GM21381 (cell line): ENCODE measurements around the gene PLD6.
"Not testable (repeated sequence)": the region's sequence is repeated elsewhere in the genome, so short reads cannot be mapped to it uniquely, and the experiment has no call there.

Experiments
- ATAC-seq: cut with Tn5 transposase; IDR thresholded peaks from one replicate; pipeline ENCODE4 v1.9.1; 2021; ENCODE audit warnings: mild to moderate bottlenecking, moderate library complexity; ENCODE audit not compliant: unreplicated experiment

Gene PLD6, protein sequence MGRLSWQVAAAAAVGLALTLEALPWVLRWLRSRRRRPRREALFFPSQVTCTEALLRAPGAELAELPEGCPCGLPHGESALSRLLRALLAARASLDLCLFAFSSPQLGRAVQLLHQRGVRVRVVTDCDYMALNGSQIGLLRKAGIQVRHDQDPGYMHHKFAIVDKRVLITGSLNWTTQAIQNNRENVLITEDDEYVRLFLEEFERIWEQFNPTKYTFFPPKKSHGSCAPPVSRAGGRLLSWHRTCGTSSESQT

DNA sequence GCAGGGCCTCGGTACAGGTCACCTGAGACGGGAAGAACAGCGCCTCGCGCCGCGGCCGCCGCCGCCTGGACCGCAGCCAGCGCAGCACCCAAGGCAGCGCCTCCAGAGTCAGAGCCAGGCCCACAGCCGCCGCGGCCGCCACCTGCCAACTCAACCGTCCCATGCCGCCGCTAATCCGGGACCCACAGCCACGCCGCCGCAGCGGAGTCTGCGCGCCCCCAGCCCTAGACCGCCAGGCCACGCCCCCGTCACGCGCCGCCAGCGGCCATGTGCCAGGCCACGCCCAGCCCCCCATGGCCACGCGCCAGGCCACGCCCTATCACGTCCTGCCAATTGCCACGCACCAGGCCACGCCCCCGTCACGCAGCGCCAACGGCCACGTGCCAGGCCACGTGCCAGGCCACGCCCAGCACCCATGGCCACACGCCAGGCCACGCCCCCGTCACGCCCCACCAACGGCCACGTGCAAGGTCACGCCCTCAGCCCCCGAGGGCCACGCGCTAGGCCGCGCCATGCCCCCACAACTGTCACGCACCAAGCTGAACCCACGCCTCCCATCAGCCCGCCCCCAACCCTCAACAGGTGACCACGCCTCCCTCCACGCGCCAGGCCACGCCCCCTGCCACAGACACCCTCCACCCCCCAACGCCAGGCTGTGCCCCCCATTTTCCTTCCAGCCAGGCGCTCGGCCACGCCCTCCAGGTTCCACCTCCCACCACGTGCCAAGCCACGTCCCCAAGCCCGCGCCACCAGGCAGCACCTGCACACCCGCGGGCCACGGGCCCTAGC is at the start of gene PLD6:
TSS of gene PLD6 (minus strand) at position 210 of the 789 bp plus-strand sequence. CDS start at position 163, 47 bp downstream.
- peak; percentile 45 for ATAC-seq

DNA sequence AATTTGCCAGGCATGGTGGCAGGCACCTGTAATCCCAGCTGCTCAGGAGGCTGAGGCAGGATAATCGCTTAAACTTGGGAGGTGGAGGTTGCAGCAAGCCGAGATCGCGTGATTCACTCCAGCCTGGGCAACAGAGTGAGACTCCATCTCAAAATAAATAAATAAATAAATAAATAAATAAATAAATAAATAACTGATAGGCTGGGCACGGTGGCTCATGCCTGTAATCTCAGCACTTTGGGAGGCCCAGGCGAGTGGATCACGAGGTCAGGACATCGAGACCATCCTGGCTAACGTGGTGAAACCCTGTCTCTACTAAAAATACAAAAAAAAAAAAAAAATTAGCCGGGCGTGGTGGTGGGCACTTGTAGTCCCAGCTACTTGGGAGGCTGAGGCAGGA is 49.6 kb upstream of the PLD6 start:
- ATAC-seq: not testable (repeated sequence)

DNA sequence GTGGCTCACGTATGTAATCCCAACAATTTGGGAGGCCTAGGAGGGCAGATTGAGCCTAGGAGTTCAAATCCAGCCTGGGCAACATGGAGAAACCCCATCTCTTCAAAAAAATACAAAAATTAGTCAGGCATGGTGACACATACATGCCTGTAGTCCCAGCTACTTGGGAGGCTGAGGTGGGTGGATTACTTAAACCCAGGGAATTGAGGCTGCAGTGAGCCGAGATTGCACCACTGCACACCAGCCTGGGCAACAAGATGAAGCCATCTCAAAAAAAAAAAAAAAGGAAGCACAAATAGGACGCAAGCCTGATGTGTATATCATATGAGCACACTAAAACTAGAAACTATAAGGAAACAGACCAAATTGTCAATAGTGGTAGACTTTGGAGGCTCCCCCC is 47.9 kb upstream of the PLD6 start:
- no peak for ATAC-seq

DNA sequence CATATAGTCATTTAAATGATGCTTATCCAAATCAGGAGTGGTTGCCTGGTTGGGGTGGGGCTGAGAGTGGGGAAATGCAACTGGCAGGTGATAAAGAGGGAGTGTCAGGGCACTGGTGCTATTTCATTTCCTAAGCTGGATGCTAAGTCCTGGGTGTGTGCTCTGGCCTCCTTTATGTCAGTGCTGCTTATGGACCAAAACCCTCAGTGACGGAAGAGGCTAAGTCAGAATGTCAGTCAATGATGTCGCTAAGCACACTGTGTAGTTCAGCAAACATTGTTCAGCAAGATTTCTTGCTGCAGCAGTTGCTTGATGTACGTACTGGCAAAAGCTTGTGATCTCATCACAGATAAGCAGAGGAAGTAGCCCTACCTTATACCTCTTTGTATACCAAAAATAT is 47.3 kb upstream of the PLD6 start:
- ATAC-seq: no peak

DNA sequence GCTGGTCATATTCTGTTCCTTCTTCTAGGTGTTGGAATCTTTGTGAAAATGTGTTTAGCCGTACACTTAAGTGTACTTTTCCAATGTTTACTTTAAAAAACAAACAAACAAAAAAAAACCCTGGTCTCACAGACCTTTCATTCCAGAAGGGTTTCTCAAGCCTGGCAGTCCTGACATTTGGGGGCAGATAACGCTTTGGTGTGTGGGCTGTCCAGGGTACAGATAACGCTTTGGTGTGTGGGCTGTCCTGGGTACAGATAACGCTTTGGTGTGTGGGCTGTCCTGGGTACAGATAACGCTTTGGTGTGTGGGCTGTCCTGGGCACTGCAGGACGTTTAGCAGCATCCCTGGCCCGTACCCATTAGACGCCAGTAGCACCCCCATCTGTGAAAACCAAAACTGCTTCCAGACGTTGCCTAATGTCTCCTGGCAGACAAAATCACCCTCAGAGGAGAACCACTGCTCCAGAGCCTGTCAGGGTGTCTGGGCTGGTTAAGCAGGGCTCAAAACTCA is 46.1 kb upstream of the PLD6 start:
- no peak for ATAC-seq

DNA sequence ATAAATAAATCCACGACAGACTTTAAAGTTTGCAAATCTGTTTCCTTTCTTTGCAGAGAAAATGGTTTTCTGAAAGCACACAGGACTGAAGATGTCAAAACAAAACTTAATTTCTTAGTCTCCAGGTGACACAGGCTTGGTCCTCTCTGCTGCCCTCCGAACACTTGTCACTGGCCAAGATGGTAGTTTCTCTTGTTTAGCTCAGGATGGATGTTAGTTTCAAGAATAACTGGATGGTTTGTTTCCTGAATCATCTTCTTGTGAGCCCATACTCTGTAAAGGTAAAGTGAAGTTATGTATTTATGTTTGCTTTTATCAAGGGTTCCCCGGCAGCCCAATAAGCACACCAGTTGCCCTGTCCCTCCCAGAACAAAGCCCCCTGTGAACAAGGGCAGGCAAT is 40.7 kb upstream of the PLD6 start:
- no peak for ATAC-seq

DNA sequence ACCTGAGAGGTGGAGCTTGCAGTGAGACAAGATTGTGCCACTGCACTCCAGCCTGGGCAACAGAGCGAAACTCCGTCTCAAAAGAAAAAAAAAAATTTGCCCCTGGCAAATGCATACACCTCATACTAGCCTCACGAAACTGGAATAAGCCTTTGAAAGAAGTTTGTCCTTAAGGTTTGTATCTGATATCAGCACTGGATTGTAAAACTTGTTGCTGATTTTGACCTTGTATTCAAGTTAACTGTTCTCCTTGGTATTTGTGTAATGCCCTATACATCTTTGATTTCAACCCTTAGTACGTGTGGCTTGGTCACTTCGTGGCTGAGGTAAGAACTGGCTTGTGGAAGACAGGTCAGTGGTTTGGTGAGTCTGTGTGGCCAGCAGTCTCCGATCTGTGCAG is 37.0 kb upstream of the PLD6 start:
- ATAC-seq: no peak

DNA sequence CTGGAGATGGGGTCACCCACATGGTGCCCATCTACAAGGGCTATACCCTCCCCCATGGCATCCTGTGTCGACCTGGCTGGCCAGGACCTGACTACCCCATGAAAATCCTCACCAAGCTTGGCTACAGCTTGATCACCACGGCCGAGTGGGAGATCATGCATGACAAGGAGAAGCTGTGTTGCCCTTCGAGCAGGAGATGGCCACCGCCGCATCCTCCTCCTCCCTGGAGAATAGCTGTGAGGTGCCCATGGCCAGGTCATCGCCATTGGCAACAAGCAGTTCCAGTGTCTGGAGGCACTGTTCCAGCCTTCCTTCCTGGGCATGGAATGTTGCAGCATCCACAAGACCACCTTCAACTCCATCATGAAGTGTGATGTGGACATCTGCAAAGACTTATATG is 36.1 kb upstream of the PLD6 start:
- no peak for ATAC-seq

DNA sequence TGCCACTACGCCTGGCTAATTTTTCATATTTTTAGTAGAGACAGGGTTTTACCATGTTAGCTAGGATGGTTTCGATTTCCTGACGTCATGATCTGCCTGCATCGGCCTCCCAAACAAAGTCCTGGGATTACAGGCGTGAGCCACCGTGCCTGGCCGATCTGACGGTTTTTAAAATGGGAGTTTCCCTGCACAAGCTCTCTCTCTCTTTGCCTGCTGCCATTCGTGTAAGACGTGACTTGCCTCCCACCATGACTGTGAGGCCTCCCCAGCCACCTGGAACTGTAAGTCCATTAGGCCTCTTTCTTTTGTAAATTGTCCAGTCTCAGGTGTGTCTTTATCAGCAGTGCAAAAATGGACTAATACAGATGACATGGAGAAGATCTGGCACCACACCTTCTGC is 35.5 kb upstream of the PLD6 start:
- no peak for ATAC-seq

DNA sequence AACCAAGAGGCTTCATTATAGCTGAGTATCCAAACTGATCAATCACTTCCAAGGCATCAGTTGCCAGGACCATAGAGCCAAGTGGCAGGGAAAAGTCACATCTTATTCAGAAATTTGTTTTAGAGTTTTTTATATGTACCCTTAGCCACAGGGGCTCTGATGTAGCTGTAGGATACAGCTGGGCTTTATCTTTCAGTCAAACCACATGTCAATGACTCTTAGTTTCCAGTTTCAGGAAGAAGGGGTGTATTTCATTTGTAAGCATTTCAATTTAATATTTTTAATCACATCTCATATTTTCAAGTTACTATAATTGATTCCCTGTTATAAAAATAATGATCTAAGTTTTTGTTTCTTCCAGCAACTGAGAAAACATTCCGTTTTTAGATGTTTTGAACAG is 33.7 kb upstream of the PLD6 start:
- no peak for ATAC-seq

DNA sequence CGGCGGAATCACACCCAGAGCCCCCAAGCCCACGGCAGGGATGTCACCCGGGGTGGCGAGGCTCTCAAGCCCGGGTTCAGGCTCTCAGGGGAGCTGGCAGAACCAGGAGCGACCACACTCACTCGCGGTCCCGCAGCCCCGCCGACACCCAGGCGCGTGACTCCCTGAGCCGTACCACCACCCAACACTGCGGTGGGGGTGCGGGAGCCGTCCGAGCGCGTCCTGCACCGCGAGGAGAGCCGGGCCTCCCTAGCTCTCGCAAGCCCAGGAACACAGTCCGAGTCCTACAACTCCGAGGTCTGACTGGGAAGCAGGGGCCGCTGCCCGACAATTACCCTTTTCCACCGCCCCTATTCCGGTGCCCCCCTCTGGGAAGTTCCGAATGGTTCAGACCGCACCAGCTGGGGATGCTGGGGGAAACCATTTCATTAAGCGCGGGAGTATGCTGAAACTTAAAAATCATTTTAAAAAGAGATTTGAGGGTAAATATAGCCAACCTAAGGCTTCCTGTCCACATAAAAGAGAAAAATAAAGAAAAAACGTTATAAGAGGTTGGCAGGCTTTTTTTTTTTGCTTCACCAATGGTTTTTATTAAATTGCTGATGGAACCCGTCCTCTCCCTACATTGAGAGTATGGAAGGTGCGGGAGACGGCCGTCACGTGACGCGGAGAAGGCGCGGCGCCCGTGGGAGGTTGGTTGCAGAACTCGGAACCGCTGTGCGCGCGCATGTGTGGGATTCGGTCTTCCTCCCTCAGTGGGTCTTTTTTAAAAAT is 31.1 kb upstream of the PLD6 start, which contains the start of gene FLCN:
TSS of gene FLCN (minus strand) at position 143 of the 774 bp plus-strand sequence. CDS start 9,031 bp downstream, outside the sequence.
- peak; percentile 78 for ATAC-seq

DNA sequence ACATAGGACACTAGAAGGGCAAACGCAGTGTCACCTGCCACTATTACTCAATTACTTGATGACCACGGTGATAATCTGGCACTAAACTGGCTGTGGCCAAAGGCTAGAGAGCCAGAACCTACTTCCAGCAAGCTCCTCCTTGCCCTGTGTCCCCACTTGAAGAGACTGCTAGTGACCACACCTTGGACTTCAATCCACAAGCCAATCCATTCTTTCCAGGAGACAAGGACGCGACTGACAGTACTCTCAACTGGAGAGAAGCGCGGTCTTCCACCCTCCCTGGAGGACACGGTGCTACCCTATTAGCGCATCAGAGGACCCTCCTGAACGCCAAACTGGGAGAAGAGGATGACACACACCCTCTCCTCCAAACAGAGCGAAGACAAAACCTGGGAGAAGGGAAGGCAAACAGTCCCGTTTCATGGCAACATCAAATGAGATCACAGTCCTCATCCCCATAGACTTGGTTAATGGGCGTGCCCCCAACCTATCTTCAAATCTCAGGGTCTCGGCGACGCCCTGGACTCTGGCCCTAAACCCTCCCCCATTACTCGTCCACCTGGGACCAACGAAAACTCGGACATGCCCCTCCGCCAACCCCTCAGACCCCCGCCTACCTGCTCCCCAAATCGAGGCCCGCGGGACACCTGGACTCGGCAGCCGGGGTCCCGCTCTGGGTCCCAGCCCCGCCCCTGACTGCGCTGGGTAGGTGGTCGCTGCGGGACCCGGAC is 30.3 kb upstream of the PLD6 start:
- ATAC-seq: peak; percentile 22

DNA sequence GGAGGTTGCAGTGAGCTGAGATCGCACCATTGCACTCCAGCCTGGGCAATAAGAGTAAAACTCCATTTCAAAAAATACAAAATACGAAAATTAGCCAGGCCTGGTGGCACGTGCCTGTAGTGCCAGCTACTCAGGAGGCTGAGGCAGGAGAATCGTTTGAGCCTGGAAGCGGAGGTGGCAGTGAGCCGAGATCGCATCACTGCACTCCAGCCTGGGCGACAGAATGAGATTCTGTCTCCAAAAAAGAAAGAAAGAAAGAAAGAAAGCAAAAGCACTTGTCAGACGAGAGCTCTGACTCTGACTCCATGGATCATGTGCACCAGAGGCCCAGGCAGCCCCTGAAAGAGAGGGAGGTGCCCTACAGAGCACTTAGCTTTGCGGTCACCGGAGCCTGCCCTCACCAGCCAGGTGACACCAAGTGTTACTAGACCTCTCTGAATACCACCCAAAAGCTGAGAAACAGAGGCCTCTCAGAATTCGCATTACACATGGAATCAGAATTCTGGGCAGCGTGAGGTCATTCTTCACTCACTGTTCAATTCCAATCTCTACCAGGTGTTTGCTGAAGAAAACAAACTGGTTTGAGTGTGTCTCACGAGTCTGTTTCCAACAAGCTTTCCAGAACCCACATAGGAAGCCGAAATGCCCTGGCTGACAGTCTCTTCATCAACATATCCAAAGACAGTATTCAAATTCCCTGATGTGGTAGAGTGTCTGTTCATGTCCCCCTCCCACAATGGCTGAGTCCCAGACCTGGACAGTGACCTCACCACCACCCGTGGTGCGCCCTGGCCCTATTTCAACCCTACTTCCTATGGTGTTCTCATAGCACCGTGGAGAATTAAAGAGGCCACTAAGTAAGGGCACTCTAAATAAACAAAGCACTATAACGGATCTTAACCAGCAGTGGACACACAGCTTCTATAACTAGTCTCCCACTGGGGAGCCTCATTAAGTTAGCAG is 29.4 kb upstream of the PLD6 start:
- no peak for ATAC-seq

DNA sequence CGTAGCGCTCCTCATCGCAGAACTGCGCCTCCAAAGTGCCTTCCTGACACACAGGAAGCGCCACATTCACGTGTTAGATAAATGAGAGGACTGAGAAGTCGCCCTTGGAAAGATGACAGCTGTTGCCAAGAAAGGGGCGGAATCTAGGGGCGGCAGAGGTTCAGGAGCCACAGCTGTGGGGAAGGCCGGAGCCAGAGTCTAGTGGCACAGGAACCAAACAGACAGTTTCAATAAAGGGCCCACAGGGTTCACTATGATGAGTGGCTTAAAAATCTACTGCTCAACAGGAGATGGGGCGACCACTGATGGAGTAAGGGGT is 26.1 kb upstream of the PLD6 start:
- ATAC-seq: no peak

DNA sequence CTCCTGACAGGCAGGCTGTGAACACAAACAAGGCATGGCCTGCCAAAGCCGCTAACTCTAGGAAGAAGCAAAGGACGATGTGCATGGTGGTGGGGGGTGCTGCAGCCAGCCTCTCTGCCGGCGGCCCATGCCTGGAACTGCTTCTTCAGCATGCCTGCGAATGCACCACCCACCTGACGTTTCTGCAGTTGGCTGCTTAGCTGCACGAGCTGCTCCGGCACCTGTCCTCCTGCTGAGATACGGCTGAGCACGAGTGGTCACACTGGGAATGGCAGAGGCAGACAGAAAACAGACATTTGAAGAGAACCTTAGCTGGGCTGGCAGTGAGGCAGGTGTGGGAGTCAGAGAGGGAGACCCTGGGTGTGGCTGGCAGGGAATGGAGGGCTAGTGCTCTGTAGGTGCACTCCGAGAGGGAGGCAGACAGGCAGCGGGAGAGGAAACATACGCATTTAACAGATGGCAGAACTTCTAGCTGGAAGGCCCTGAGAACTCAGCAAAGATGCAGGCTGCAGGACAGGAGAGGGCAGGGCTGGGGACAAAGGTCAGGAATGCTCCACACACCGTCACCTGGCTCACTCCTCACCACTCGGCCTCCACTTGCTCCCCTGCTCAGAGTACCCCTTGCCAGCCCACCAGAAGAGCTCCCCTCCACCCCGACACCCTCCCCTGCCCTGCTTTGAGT is 25.6 kb upstream of the PLD6 start:
- ATAC-seq: no peak

DNA sequence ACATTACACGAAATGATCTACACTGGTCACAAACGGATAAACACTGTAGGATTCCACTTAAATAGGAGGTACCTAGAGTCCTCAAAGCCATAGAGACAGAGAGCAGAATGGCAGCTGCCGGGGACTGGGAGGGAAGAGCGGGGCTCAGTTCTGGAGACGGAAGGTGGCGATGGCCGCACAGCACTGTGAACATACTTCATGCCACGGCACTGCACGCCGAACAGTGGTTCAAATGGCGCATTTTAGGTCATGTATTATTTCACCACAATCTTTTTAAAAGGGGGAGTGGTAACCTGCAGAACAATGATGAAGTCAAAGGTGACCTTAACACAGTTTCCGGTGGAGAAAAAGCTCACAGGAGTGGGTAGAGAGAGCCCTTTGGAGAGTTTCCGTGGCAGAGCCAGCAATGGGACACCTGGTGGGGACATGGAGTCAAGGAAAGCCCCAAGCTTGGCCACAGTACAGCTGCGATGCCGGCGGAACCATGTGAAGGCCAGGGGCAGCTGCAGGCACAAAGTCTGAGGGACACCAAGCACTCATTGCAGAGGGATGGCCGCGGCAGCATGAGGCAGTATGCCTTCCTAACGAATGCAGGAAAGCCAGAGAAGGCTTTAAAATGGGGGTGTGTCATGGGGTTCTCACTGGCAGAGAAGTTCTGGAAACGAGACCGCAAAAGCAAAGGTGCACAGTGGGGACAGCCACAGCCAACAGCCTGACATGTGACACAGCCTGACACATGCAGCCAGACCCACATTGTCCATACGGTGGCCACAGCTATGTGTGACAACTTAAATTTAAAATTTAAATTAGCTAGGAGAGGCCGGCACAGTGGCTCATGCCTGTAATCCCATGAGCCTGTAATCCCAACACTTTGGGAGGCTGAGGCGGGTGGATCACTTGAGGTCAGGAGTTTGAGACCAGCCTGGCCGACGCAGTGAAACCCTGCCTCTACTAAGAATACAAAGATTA is 23.6 kb upstream of the PLD6 start:
- no peak for ATAC-seq

DNA sequence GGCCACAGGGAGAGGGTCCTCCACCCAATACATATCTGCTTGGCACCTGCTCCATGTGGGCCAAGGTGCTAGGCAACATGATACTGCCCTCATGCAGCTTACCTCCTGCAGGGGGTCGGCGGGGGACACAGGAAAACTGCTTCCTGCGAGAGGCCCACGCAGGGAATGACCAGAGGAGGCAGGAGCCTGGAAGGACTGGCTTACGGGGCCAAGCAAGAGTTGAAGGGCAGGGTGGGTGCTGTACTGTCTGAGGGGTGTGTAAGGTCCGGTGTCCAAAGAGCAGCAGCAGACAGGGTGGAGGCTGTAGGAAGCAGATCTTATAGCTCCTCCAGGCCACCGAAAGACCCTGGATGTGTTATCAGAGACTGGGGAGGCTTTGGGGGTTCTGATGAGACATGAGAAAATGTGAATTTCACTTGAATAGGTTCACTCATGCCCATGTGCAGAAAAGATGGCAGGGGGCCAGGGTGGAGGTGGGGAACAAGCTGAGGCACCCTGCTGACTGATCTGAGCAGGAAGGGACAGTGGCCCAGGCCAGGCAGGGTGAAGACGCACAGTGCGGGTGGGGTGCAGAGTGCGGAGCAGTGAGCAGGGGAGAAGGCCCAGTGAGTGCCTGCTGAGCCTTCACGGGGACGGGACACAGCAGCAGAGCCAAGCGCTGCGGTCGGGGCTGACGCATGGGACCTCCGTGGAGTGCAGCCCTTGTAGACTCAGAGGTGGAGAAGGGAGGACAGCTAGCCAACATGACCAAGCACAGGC is 22.6 kb upstream of the PLD6 start:
- ATAC-seq: no peak
